ENCODE data around the gene RPA3. TPM values are rescaled to one million over a fixed set of nuclear protein-coding genes. Genes with fewer than 3 reads are reported as not detected.
A peak's percentile ranks its signal among the peaks of the same experiment; 100 is the strongest.

RPA3 gene
- total and polyA plus RNA-seq, 9 of the 15 experiments (the other 6 are each of a cell fraction or from before 2014, with no cell fraction given): 68.5 to 265 (median 125) TPM

- peak; percentile 77 for TF ChIP-seq VEZF1 (CRISPR knock-in tag; IDR thresholded peaks at IDR 0.05)
- no peak for TF ChIP-seq IRF9 (tag; IDR thresholded peaks at IDR 0.05)
- TF ChIP-seq TEAD1 (CRISPR knock-in tag; IDR thresholded peaks at IDR 0.05): peak; percentile 21 to 44; a peak in 1 of 4 replicates
- TF ChIP-seq HNRNPK (IDR thresholded peaks at IDR 0.05; ENCODE audit: low read depth, low read length, poor library complexity, severe bottlenecking): no peak
- no peak for TF ChIP-seq ELK1 (CRISPR knock-in tag; IDR thresholded peaks at IDR 0.05)
- peak; percentile 40 for TF ChIP-seq FOSL1 (tag; conservative IDR thresholded peaks at IDR 0.05)
- no peak for TF ChIP-seq SMARCA5 (IDR thresholded peaks at IDR 0.05)
- TF ChIP-seq CHD1 (IDR thresholded peaks at IDR 0.05; ENCODE audit: low read length): peak; percentile 50
- no peak for TF ChIP-seq ETV6 (IDR thresholded peaks at IDR 0.05; ENCODE audit: borderline replicate concordance in 1 of 2, low read depth in 2 of 2, low read length in 1 of 2)
- no peak for TF ChIP-seq ETV6 (CRISPR knock-in tag; IDR thresholded peaks at IDR 0.05; ENCODE audit: borderline replicate concordance)
- peak; percentile 50; the same call in 1 of the 2 replicates for TF ChIP-seq ATF4 (CRISPR knock-in tag; IDR thresholded peaks at IDR 0.05)
- TF ChIP-seq ARID1B (IDR thresholded peaks at IDR 0.05): peak; percentile 69
- TF ChIP-seq CHD2 (IDR thresholded peaks at IDR 0.05; ENCODE audit: low read depth, low read length): peak; percentile 94
- TF ChIP-seq ZBTB17 (CRISPR knock-in tag; IDR thresholded peaks at IDR 0.05): peak; percentile 80; the same call in 1 of the 2 replicates
- peak; percentile 98 for TF ChIP-seq TFAP4 (CRISPR knock-in tag; IDR thresholded peaks at IDR 0.05; ENCODE audit: borderline replicate concordance)
- TF ChIP-seq ZNF696 (CRISPR knock-in tag; conservative IDR thresholded peaks at IDR 0.05): no peak
- TF ChIP-seq ETV1 (tag; conservative IDR thresholded peaks at IDR 0.05; ENCODE audit: low read depth): peak; percentile 85
- TF ChIP-seq ZNF507 (tag; conservative IDR thresholded peaks at IDR 0.05): no peak
- TF ChIP-seq ZNF282 (CRISPR knock-in tag; IDR thresholded peaks at IDR 0.05): no peak
- no peak for TF ChIP-seq MAFG (tag; conservative IDR thresholded peaks at IDR 0.05)
- peak; percentile 98 for TF ChIP-seq EGR1 (conservative IDR thresholded peaks at IDR 0.05)
- peak in 1 of 2 experiments; percentile 21; a peak in 2 of 4 replicates for TF ChIP-seq TBL1XR1 (IDR thresholded peaks at IDR 0.05; ENCODE audit: low read length in 2 of 2)
These were observed 77.9 kb downstream of the RPA3 start, which contains the start of gene UMAD1 (continued) for GRCh38 chr7:7640221-7641128.
